Activated CD4-positive, alpha-beta memory T cell treated with anti-CD3 and anti-CD28 coated beads, Interleukin-2, amount 10 ng/mL, durations not matched to agents 7 days and 5 days (primary cell): ENCODE measurements around the gene PCDHGA1. TPM values are rescaled to one million over a fixed set of nuclear protein-coding genes. Genes with fewer than 3 reads are reported as not detected.
"Not testable (repeated sequence)": the region's sequence is repeated elsewhere in the genome, so short reads cannot be mapped to it uniquely, and the experiment has no call there.

Experiments used
- CTCF ChIA-PET: fragments of 350-600 bp; sonication (Branson Sonifier 250); formaldehyde crosslinking; loops from one replicate; lab custom pipeline; 2021; ENCODE audit warnings: antibody characterized with exemption, inconsistent platforms; lab: Charles Lee
- POLR2A ChIA-PET: fragments of 350-600 bp; sonication (Branson Sonifier 250); formaldehyde crosslinking; loops from one replicate; lab custom pipeline; 2021; ENCODE audit warnings: antibody characterized with exemption; lab: Charles Lee
- DNase-seq: peaks from one replicate; pipeline ENCODE4 v3.0.0-alpha.2; 2020
- H3K27ac Mint-ChIP-seq: one replicate; pipeline ENCODE4 v1.8.0; 2021; ENCODE audit warnings: mild to moderate bottlenecking, mixed read lengths
- H3K27me3 Mint-ChIP-seq: one replicate; pipeline ENCODE4 v1.8.0; 2021; ENCODE audit warnings: mixed read lengths
- H3K36me3 Mint-ChIP-seq: one replicate; pipeline ENCODE4 v1.8.0; 2021; ENCODE audit warnings: low read depth, mixed read lengths
- H3K4me1 Mint-ChIP-seq: one replicate; pipeline ENCODE4 v1.8.0; 2021; ENCODE audit warnings: mixed read lengths
- H3K4me3 Mint-ChIP-seq: one replicate; pipeline ENCODE4 v1.8.0; 2021; ENCODE audit warnings: mild to moderate bottlenecking, mixed read lengths
- H3K9me3 Mint-ChIP-seq: one replicate; pipeline ENCODE4 v1.8.0; 2021; ENCODE audit warnings: mixed read lengths
- total RNA-seq, 2 experiments: library from RNA; stranded (reverse); gene quantifications; one replicate each; pipeline ENCODE4 v1.2.3, GENCODE V29; 2021

PCDHGA1 gene
- under 1 TPM in 1 of 2 experiments, not detected in 1; 0.05 TPM for total RNA-seq

- ChIA-PET CTCF (interaction anchor here (0.7 to 4.0 kb wide), 10 partner anchors 9 to 993 kb away, joined by 3 to 30 read pairs (median 3); partner anchors contain the start of genes PCDHGA10, PCDHGA3, PCDHGB1 and PCDHGB3), POLR2A (interaction anchor here (2.4 kb wide), 1 partner anchor 10 kb away, joined by 19 read pairs; the partner anchor contains the start of gene TAF7)
- peaks cover 5% of the 10 kb centered on the region for H3K4me1 Mint-ChIP-seq
- H3K27ac Mint-ChIP-seq = no peak within 1 kb of the TSS
- peaks cover 13% of the 10 kb centered on the region for H3K9me3 Mint-ChIP-seq
- H3K27me3 Mint-ChIP-seq = peaks cover 30% of the 10 kb centered on the region
- peak; percentile 39 for DNase-seq
- H3K36me3 Mint-ChIP-seq = peaks cover 4% of the 10 kb centered on the region
- no peak within 1 kb of the TSS for H3K4me3 Mint-ChIP-seq
Measured at GRCh38 chr5:141330299-141331080, at the start of gene PCDHGA1. TSS of gene PCDHGA1 (plus strand) at chr5:141330514.

- Mint-ChIP-seq H3K27ac (no peak overlapping the region), H3K36me3 (peaks cover 5% of the 10 kb centered on the region), H3K9me3 (peaks cover 43% of the 10 kb centered on the region), H3K27me3 (no peaks in the 10 kb centered on the region), H3K4me1 (no peaks in the 10 kb centered on the region), H3K4me3 (no peak overlapping the region)
- CTCF ChIA-PET = no interaction called here
- POLR2A ChIA-PET = no interaction called here
- DNase-seq = no peak
Measured at GRCh38 chr5:141298376-141298775, 31.9 kb upstream of the PCDHGA1 start.

- DNase-seq = no peak
- no peak within 1 kb of the TSS for H3K4me3 Mint-ChIP-seq
- H3K27me3 Mint-ChIP-seq = no peaks in the 10 kb centered on the region
- CTCF ChIA-PET = interaction anchor here (0.7 kb wide), 1 partner anchor 224 kb away, joined by 3 read pairs; no protein-coding TSS in a partner anchor
- H3K36me3 Mint-ChIP-seq = peaks cover 5% of the 10 kb centered on the region
- peaks cover 54% of the 10 kb centered on the region for H3K9me3 Mint-ChIP-seq
- no peak within 1 kb of the TSS for H3K27ac Mint-ChIP-seq
- no peaks in the 10 kb centered on the region for H3K4me1 Mint-ChIP-seq
- POLR2A ChIA-PET = no interaction called here
Measured at GRCh38 chr5:141303756-141304155, 26.6 kb upstream of the PCDHGA1 start, which contains the start of gene SLC25A2. TSS of gene SLC25A2 (minus strand) at chr5:141304049. CDS start at chr5:141303865, 184 bp downstream.

- CTCF ChIA-PET = interaction anchor here (1.8 kb wide), 1 partner anchor 14 kb away, joined by 4 read pairs; the partner anchor contains the start of gene TAF7
- peaks cover 64% of the 10 kb centered on the region for H3K9me3 Mint-ChIP-seq
- H3K4me1 Mint-ChIP-seq = no peaks in the 10 kb centered on the region
- POLR2A ChIA-PET = no interaction called here
- H3K36me3 Mint-ChIP-seq = peaks cover 9% of the 10 kb centered on the region
- H3K27ac Mint-ChIP-seq = no peak overlapping the region
- no peak for DNase-seq
- H3K27me3 Mint-ChIP-seq = no peaks in the 10 kb centered on the region
- H3K4me3 Mint-ChIP-seq = no peak overlapping the region
Measured at GRCh38 chr5:141306630-141307029, 23.7 kb upstream of the PCDHGA1 start.

- DNase-seq = no peak
- Mint-ChIP-seq H3K9me3 (peaks cover 72% of the 10 kb centered on the region), H3K4me3 (no peak overlapping the region), H3K27ac (no peak overlapping the region), H3K4me1 (peaks cover 9% of the 10 kb centered on the region), H3K27me3 (no peaks in the 10 kb centered on the region), H3K36me3 (peaks cover 58% of the 10 kb centered on the region)
- ChIA-PET POLR2A (no interaction called here), CTCF (no interaction called here)
Measured at GRCh38 chr5:141313711-141314110, 16.6 kb upstream of the PCDHGA1 start.

- POLR2A ChIA-PET, H3K27me3 Mint-ChIP-seq, DNase-seq, H3K4me3 Mint-ChIP-seq, CTCF ChIA-PET, H3K27ac Mint-ChIP-seq: not testable (repeated sequence)
- H3K9me3 Mint-ChIP-seq = peaks cover 73% of the 10 kb centered on the region
- H3K4me1 Mint-ChIP-seq = peaks cover 39% of the 10 kb centered on the region
- peaks cover 83% of the 10 kb centered on the region for H3K36me3 Mint-ChIP-seq
Measured at GRCh38 chr5:141316963-141317362, 13.4 kb upstream of the PCDHGA1 start.

- Mint-ChIP-seq H3K36me3 (peaks cover 73% of the 10 kb centered on the region), H3K4me3 (no peak overlapping the region), H3K27ac (no peak overlapping the region), H3K27me3 (peaks cover 1% of the 10 kb centered on the region), H3K9me3 (peaks cover 60% of the 10 kb centered on the region), H3K4me1 (peaks cover 42% of the 10 kb centered on the region)
- DNase-seq = no peak
- POLR2A ChIA-PET = interaction anchor here (0.6 to 3.0 kb wide), 7 partner anchors 10 to 245 kb away, joined by 3 to 17 read pairs (median 5); partner anchors contain the start of gene PCDHGA10
- CTCF ChIA-PET = interaction anchor here (0.5 to 3.3 kb wide), 6 partner anchors 9 to 1016 kb away, joined by 4 to 30 read pairs (median 6); partner anchors contain the start of genes PCDHGA1 and PFDN1
Measured at GRCh38 chr5:141319202-141319601, 11.1 kb upstream of the PCDHGA1 start.

GRCh38 chr5:141319699-141320098 is 10.6 kb upstream of the PCDHGA1 start:
- Mint-ChIP-seq H3K4me1 (peaks cover 42% of the 10 kb centered on the region), H3K27ac (peak overlapping the region; percentile 99), H3K36me3 (peaks cover 69% of the 10 kb centered on the region), H3K4me3 (peak overlapping the region; percentile 97), H3K27me3 (peaks cover 1% of the 10 kb centered on the region), H3K9me3 (peaks cover 57% of the 10 kb centered on the region)
- no peak for DNase-seq
- CTCF ChIA-PET = interaction anchor here (0.5 to 3.3 kb wide), 32 partner anchors 8 to 1017 kb away, joined by 3 to 30 read pairs (median 5); partner anchors contain the start of genes PCDHGA1, PCDHGA11, PCDHGA12 and PCDHGA2
- POLR2A ChIA-PET = interaction anchor here (0.7 to 3.0 kb wide), 21 partner anchors 8 to 374 kb away, joined by 3 to 19 read pairs (median 5); partner anchors contain the start of genes HDAC3, PCDHGA1, PCDHGA10 and PCDHGB3

- Mint-ChIP-seq H3K4me3 (peak within 1 kb of the TSS; percentile 97), H3K36me3 (peaks cover 61% of the 10 kb centered on the region), H3K27ac (peak within 1 kb of the TSS; percentile 99), H3K27me3 (peaks cover 1% of the 10 kb centered on the region), H3K4me1 (peaks cover 40% of the 10 kb centered on the region), H3K9me3 (peaks cover 49% of the 10 kb centered on the region)
- CTCF ChIA-PET = interaction anchor here (0.7 to 3.3 kb wide), 32 partner anchors 9 to 317 kb away, joined by 3 to 30 read pairs (median 4); partner anchors contain the start of genes PCDHGA1, PCDHGA11, PCDHGA12 and PCDHGA2
- DNase-seq = peak; percentile 93
- POLR2A ChIA-PET = interaction anchor here (0.7 to 3.0 kb wide), 29 partner anchors 8 to 673 kb away, joined by 3 to 19 read pairs (median 4); partner anchors contain the start of genes HDAC3, IK, PCDHGA1 and PCDHGA10
Measured at GRCh38 chr5:141320225-141321169, 9.8 kb upstream of the PCDHGA1 start, which contains the start of gene TAF7. TSS of gene TAF7 (minus strand) at chr5:141320784. CDS start at chr5:141320044, 740 bp downstream.

GRCh38 chr5:141322261-141322660 is 8.1 kb upstream of the PCDHGA1 start:
- ChIA-PET POLR2A (no interaction called here), CTCF (interaction anchor here (0.8 kb wide), 1 partner anchor 242 kb away, joined by 3 read pairs; no protein-coding TSS in a partner anchor)
- Mint-ChIP-seq H3K4me1 (peaks cover 42% of the 10 kb centered on the region), H3K4me3 (no peak overlapping the region), H3K36me3 (peaks cover 47% of the 10 kb centered on the region), H3K27ac (no peak overlapping the region), H3K27me3 (peaks cover 1% of the 10 kb centered on the region), H3K9me3 (peaks cover 42% of the 10 kb centered on the region)
- DNase-seq = no peak

GRCh38 chr5:141326088-141326854 is 4.0 kb upstream of the PCDHGA1 start:
- Mint-ChIP-seq H3K27ac (peak overlapping the region; percentile 66), H3K27me3 (peaks cover 18% of the 10 kb centered on the region), H3K4me3 (peak overlapping the region; percentile 80), H3K4me1 (peaks cover 12% of the 10 kb centered on the region), H3K9me3 (peaks cover 15% of the 10 kb centered on the region), H3K36me3 (peaks cover 10% of the 10 kb centered on the region)
- peak; percentile 76 for DNase-seq
- ChIA-PET CTCF (interaction anchor here (0.7 to 1.6 kb wide), 10 partner anchors 9 to 241 kb away, joined by 3 to 6 read pairs (median 3); partner anchors contain the start of genes PCDHGA11 and PCDHGA2), POLR2A (interaction anchor here (1.3 kb wide), 1 partner anchor 238 kb away, joined by 3 read pairs; no protein-coding TSS in a partner anchor)
